GM12891 (cell line): ENCODE measurements around the gene CYTL1.

Experiments
- POLR2A ChIP-seq: IDR thresholded peaks from 2 replicates; pipeline ENCODE4 v1.6.1; 2011; ENCODE audit warnings: low read depth, low read length, control low read depth
- TAF1 ChIP-seq: IDR thresholded peaks from 2 replicates; pipeline ENCODE4 v1.6.1; 2011; ENCODE audit warnings: low read depth, low read length, control low read depth

DNA sequence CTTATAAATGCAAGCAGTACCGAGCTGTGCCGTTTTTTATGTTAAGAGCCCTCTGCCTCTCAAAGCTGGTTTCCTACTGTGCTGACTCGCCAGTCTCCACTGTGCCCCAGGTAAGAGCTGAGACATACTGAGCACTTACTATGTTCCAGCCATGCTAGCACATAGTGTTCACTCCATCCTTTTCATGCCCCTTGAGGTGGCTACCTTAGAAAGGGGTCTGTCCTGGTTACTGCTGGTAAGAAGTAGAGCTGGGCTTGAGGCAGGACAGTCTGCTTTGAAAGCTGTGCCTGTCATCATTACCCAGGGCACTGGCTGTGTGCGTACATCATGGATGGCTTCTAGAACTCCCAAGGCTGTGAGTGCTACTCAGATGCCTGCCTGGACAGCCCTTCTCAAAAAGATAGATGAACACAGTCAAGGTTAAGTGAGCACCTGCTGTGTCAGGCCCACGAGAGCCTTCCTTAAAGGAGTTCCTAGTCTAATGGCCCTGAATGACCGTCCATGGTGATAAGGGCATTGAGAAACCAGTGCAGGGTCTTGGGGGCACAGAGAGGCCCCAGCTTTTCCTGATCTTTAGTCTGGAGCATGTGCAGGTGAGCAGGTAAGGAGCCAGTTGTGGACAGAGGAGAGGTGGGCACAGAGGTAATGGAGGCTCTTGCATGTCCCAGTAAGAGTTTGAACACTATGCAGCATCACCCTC lies 33.6 kb upstream of the CYTL1 start:
- no peak for TF ChIP-seq POLR2A
- TF ChIP-seq TAF1, result no peak
